Hematopoietic multipotent progenitor cell treated with erythropoietin and hydrocortisone succinate and interleukin-3 and kit ligand, for 8 days (in vitro differentiated cells): ENCODE results near the gene ARCN1.
A peak's percentile ranks its signal among the peaks of the same experiment; 100 is the strongest.
"Not testable (repeated sequence)": the region's sequence is repeated elsewhere in the genome, so short reads cannot be mapped to it uniquely, and the experiment has no call there.

Source experiments
- DNase-seq: peaks from one replicate; pipeline ENCODE4 v3.0.0-alpha.2; 2015

ARCN1 gene

GRCh38 chr11:118544647-118545010, 27.6 kb upstream of the ARCN1 start:
- no peak for DNase-seq

GRCh38 chr11:118545533-118545932, 26.7 kb upstream of the ARCN1 start:
- no peak for DNase-seq

DNA sequence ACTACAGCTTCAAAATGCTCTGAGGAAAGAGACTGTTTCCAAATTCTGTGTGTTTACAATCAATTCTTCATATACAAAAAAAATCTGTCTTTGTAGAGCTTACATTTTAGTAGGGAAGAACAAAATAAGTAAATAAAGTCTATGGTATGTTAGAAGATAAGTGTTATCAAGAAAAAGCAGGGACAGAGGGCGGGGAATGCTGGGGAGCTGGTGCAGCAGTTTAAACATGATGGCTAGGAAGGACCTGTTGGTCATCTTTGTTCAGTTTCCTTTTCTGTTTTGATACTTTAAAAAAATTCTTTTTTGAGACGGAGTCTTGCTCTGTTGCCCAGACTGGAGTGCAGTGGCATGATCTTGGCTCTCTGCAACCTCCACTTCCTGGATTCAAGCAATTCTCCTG, 25.1 kb upstream of the ARCN1 start:
- DNase-seq: peak; percentile 70

GRCh38 chr11:118552341-118552740, 19.9 kb upstream of the ARCN1 start:
- no peak for DNase-seq

DNA sequence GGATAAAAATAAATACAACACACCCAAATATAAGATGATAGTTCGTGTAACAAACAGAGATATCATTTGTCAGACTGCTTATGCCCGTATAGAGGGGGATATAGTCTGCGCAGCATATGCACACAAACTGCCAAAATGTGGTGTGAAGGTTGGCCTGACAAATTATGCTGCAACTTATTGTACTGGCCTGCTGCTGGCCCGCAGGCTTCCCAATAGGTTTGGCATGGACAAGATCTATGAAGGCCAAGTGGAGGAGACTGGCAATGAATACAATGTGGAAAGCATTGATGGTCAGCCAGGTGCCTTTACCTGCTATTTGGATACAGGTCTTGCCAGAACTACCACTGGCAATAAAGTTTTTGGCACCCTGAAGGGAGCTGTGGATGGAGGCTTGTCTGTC, 11.4 kb upstream of the ARCN1 start:
- no peak for DNase-seq

DNA sequence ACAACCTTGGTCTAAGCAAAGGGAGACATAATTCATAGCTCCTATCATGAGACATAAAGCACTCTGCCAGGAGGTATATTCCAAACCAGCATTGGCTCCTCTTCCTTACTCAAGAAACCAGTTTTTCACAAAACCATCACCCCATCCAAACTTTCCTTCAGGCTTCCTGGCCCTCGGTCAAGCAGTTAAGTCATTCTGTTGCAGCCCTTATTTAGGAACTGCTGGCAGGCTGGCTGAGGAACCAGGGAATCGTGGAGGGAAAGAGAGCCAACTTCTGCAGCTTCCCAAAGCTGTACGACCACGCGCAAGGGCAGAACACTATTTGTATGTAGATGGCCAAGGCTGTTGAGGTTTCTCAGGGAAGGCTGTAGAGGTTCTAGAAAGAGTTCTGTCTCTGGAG, 7.2 kb upstream of the ARCN1 start:
- no peak for DNase-seq

GRCh38 chr11:118569670-118570069, 2.5 kb upstream of the ARCN1 start:
- no peak for DNase-seq

- no peak for DNase-seq
Measured at GRCh38 chr11:118570787-118571186, 1.4 kb upstream of the ARCN1 start.

DNA sequence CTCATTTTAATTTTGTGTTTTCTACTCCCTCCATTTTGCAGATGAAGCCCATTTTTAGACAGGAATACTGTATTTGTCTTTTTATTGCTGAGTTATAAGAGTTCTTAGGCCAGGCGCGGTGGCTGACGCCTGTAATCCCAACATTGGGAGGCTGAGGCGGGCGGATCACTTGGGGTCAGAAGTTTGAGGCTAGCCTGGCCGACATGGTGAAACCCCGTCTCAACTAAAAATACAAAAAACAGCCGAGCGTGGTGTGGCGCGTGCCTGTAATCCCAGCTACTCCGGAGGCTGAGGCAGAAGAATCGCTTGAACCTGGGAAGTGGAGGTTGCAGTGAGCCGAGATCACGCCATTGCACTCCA, 528 bp upstream of the ARCN1 start:
- peak; percentile 15 for DNase-seq

- peak; percentile 76 for DNase-seq
Measured at GRCh38 chr11:118572981-118573550, 857 bp downstream of the ARCN1 start.

GRCh38 chr11:118574636-118575035, 2.4 kb downstream of the ARCN1 start:
- no peak for DNase-seq

GRCh38 chr11:118577995-118578394, 5.8 kb downstream of the ARCN1 start:
- not testable (repeated sequence) for DNase-seq

GRCh38 chr11:118581057-118581456, 8.8 kb downstream of the ARCN1 start:
- DNase-seq: no peak

- DNase-seq: no peak
Measured at GRCh38 chr11:118587952-118588351, 15.7 kb downstream of the ARCN1 start.

DNA sequence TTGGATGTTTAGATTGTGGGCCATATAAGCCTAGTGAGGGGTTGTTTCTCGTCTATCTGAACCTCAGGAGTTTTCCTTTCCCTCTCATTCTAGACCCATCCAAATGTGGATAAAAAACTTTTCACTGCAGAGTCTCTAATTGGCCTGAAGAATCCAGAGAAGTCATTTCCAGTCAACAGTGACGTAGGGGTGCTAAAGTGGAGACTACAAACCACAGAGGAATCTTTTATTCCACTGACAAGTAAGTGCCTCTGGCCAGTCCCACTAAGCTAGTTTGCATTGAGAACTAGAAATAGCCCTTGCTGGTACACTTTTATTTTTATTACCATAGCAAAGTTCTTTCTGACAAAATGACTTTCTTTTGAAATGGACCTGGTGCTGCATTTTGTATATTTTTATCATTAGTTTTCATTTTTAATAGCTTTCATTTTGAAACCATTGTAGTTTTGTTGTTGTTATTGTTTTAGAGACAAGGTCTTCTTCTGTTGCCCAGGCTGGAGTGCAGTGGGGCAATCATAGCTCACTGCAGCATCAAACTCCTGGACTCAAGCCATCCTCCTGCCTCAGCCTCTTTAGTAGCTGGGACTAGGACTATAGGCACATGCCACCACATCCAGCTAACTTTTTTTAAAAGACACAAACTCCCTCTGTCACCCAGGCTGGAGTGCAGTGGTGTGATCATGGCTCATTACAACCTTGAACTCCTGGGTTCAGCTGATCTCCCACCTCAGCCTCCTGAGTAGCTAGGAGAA, 20.6 kb downstream of the ARCN1 start:
- DNase-seq: no peak

DNA sequence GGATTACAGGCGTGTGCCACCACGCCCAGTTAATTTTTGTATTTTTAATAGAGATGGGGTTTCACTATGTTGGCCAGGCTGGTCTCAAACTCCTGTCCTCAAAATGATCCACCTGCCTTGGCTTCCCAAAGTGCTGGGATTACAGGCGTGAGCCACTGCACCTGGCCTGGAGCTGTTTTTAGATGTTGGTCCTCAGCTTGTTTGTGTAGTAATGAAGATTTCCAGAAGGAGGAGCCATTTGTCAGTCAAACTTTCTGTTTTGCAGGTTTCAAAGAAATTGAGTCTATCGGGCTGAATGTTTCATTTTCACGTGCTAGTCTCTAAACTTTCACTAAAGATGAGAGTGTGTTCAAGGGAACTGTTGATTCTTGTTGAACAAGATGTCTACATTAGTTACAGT, 22.8 kb downstream of the ARCN1 start:
- peak; percentile 60 for DNase-seq

DNA sequence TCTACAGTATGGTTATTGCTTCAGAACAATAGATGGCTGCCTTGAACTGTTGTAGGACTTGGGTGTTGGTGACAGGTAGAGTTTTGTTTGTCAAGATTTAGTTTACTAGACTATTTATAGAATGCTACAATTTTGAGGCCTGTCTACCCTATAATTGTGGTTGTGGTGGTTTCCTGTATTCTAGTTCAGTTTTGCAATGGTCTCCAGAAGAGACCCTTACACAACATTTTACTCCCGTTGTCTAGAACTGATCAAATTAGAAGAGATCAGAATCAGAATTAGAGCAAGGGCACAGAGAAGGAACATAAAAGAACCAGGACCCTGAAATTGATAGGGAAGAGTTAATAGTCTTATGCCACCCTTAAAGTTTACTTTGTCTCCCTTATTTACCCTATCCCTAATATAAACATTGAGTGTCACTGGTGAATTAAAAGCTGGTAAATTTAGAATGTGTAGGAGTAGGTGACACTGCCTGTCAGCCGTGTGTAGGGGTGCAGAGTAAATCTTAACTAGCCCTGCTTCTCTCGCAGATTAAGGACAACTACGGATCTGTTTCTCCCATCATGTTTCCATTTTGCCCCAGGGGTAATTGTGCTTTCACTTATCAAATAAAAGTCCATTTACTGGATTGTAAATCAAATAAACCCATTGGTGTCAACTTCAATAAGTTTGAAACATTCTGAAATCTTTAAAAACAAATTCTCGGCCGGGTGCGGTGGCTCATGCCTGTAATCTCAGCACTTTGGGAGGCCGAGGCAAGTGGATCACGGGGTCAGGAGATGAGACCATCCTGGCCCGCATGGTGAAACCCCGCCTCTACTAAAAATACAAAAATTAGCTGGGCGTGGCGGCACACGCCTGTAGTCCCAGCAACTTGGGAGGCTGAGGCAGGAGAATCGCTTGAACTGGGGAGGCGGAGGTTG, 24.3 kb downstream of the ARCN1 start:
- DNase-seq: no peak

DNA sequence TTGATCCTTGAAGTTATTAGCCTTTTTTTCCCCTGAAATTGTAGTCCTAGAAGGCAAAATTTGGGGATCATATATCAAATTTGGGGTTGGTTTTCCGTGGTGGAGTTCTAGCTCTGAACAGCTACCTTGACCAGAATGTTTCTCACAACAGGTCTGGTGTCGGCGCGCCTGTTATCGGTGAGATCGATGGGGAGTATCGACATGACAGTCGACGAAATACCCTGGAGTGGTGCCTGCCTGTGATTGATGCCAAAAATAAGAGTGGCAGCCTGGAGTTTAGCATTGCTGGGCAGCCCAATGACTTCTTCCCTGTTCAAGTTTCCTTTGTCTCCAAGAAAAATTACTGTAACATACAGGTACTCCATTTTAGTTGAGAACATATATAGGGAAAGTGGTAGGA, 25.3 kb downstream of the ARCN1 start:
- no peak for DNase-seq

DNA sequence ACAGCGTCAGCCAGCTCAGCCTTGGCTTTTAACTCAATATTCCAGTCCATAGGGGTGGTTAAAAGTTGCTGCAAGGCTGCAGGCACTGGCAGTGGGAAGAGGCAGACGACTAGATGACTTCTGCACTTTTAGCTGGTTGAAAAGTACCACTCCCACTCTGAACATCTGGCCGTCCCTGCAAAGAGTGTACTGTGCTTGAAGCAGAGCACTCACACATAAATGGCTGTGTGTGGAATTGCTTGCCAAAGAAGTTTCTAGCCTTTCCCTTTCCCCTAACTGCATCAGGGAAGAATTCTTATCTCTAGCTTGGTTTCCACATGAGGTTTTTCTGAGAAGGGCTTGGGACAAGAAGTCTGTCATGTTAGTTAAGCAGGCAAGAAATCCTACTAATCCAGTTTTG, 30.1 kb downstream of the ARCN1 start:
- DNase-seq: peak; percentile 56

DNA sequence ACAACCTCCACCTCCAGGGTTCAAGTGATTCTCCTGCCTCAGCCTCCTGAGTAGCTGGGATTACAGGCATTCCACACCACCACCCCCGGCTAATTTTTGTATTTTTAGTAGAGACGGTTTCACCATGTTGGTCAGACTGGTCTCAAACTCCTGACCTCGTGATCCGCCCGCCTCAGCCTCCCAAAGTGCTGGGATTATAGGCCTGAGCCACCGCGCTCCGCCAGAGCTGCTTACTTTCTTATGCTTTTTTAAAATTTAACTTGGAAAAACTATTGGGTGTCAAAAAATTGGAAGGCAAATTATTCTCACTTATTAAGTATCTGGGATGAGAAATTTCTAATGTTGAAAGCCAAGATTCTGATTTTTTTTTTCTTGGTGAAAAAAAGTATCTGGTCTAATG, 31.5 kb downstream of the ARCN1 start:
- not testable (repeated sequence) for DNase-seq

GRCh38 chr11:118604566-118604965, 32.4 kb downstream of the ARCN1 start:
- DNase-seq: no peak

GRCh38 chr11:118605116-118605867, 33.1 kb downstream of the ARCN1 start:
- no peak for DNase-seq

GRCh38 chr11:118606157-118606843, 34.1 kb downstream of the ARCN1 start:
- no peak for DNase-seq
